GM21723 (cell line): Measurements from ENCODE around the gene CRBN.

Experiments
- ATAC-seq: cut with Tn5 transposase; IDR thresholded peaks from one replicate; pipeline ENCODE4 v1.9.1; 2021; ENCODE audit warnings: mild to moderate bottlenecking, moderate library complexity; ENCODE audit not compliant: unreplicated experiment

The CRBN gene

GRCh38 chr3:3172627-3173026 is 6.9 kb downstream of the CRBN start:
- ATAC-seq, result no peak

GRCh38 chr3:3170998-3171397 is 8.5 kb downstream of the CRBN start:
- no peak for ATAC-seq

- ATAC-seq, result no peak
Measured at GRCh38 chr3:3165650-3166049, 13.8 kb downstream of the CRBN start.

DNA sequence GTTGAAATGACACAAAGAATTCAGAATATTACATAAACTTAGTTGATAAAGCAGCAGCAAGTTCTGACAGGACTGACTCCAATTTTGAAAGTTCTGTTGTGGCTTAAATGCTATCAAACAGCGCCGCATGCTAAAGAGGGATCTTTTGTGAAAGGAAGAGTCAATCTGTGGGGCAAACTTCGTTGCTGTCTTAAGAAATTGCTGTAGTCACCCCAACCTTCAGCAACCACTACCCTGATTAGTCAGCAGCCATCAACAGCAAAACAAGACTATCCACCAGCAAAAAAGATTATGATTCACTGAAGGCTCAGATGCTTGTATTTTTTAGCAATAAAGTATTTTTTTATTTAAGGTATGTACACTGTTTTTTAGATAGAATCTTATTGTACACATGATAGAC is 14.2 kb downstream of the CRBN start:
- ATAC-seq, result no peak

- ATAC-seq, result no peak
Measured at GRCh38 chr3:3160826-3161225, 18.7 kb downstream of the CRBN start.

DNA sequence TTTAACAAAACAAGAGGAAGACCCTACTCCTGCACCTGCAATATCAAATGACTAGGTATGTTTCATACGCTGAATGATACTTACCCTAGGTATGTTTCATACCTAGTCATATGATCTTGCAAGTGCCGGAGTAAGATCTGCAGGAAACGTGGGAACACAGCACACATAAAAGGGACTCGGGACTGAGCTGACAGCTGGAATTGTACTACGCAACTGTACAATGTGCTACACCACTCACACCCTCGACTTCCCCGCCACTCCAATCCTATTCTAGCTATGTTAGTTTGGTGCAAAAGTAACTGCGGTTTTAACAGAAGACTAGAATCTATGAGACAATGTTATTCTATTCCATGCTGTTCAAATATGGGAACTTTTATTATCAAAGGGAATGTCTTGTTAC is 22.0 kb downstream of the CRBN start:
- no peak for ATAC-seq

GRCh38 chr3:3154879-3155610 is 24.4 kb downstream of the CRBN start:
- no peak for ATAC-seq

DNA sequence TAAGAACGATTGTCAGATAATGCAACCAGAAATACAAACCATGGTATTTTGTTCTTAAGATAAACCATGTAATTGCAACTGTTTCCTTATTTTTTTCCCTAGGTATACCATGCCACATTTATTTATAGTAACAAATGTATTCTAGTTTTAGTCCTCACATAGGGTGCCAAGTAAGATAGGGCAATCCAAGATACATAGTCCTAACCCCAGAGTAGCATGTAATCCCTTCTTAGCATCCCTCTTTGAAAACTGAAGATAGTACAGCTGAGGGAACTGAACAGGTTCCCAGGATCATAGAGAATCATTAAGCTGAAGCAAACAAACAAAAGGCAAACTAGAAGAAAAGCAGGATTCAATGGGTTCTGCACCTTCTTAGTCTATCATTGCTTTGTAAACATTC is 28.0 kb downstream of the CRBN start:
- no peak for ATAC-seq

- ATAC-seq, result no peak
Measured at GRCh38 chr3:3149560-3149959, 29.9 kb downstream of the CRBN start.

GRCh38 chr3:3145831-3146230 is 33.7 kb downstream of the CRBN start:
- no peak for ATAC-seq

GRCh38 chr3:3141939-3142338 is 37.6 kb downstream of the CRBN start:
- no peak for ATAC-seq

DNA sequence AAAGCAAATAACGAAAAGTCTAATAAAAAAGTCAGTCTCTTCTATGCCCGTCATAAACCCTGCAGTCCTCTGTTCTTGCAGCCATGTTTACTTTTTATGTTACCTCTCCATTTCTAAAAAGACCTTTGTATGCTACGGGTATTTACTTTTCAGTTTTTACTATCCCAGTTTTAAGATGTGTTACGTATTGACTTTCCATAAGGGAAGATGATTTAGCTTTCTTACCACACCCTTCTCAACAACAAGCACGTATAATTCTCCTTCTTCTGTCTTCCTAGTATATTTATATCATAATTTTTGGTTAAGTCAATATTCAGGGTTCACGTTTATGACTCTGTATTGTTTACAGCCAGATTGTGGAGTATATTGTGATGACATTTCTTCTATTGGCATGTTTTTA is 42.0 kb downstream of the CRBN start:
- ATAC-seq, result no peak

DNA sequence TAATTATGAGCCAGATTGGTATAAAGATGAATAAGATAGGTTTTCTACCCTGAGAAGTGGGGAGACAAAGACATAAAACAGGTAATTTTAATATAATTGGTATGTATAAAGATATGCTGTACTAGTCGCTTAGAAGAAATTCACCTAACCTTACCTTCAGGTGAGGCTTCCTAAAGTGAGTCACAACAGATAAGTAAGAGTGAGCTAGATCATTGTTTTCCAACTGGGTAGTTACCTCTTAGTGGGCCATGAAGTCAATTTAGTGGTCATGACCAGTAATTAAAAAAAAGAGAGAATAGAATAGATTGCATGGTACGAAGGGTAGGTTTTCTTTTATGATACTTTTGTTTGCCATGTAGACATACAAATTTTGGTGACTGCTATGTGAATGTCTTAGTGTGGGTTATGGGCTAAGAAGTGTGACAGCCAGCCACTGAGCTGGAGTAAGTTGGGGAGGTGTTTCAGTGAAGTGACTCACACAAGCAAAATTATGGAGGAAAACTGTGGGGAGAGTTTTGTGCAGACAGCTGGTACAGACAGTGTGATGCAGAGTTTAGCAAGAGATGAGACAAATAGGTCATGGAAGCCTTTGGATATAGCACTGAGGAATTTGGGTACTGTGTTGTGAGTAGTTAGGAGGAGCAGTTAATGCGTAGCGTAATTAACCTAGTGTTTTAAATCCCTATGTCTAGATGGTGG is 44.6 kb downstream of the CRBN start:
- ATAC-seq, result no peak

GRCh38 chr3:3133500-3133899 is 46.0 kb downstream of the CRBN start:
- no peak for ATAC-seq

GRCh38 chr3:3129579-3129978 is 49.9 kb downstream of the CRBN start:
- no peak for ATAC-seq

GRCh38 chr3:3127432-3128010 is 52.0 kb downstream of the CRBN start:
- no peak for ATAC-seq

- peak; percentile 94 for ATAC-seq
Measured at GRCh38 chr3:3126477-3127431, 52.7 kb downstream of the CRBN start, which contains the start of gene TRNT1. TSS of gene TRNT1 (plus strand) at chr3:3126940. CDS start at chr3:3129041, 2,101 bp downstream.

DNA sequence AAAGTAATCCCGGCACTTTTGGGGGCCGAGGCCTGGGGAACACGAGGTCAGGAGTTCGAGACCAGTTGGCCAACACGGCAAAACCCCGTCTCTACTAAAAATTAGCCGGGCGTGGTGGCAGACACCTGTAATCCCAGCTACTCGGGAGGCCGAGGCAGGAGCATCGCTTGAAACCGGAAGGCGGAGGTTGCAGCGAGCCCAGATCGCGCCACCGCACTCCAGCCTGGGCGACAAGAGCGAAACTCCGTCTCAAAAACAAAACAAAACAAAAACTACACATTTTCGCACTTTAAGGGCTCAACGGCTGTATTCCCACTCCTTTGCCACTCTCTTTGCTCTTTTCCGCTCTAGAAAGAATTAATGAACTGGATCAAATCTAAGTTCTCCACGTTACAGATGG is 53.5 kb downstream of the CRBN start:
- ATAC-seq, result no peak

- no peak for ATAC-seq
Measured at GRCh38 chr3:3119393-3119851, 60.1 kb downstream of the CRBN start.

GRCh38 chr3:3117651-3118050 is 61.8 kb downstream of the CRBN start:
- ATAC-seq, result no peak
